ENCODE results near the gene GRIN1.
"Not testable (repeated sequence)": the region's sequence is repeated elsewhere in the genome, so short reads cannot be mapped to it uniquely, and the experiment has no call there.

The GRIN1 gene

DNA sequence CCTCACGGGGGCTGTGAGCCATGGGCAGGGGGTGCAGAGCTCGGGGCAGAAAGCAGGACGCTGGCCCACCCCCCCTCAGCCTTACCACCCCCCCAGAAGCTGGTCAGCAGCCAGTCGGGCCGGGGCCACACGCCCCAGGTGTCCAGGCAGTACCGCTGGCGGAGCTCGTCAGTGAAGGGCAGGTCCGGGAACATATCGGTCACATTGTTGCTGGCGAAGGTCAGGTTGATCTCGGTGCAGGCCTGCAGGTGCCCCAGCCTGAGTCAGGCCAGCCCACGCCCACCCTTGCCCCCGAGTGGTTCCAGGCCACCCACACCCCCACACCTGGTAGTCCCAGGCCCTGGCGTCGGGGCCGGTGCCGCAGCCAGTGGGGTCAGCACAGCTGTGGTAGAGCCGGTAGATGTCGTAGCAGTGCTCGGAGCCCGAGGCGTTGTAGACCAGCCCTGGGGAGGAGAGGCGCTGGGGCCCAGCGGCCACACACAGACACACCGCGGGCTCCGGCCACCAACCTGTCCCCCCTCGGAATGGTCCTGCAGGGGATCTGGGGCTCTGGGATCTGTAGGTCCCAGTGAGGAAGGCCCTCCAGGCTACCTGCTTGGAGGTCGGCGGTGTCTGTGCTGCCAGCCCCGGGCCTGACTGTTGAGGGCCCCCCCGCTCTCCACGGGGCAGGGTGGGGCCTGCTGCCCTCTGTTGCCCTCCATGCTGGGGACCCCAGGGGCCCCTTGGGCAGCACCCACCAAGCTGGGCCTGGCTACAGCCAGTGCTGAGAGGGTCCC, 27.0 kb upstream of the GRIN1 start:
- DNase-seq: no peak

DNA sequence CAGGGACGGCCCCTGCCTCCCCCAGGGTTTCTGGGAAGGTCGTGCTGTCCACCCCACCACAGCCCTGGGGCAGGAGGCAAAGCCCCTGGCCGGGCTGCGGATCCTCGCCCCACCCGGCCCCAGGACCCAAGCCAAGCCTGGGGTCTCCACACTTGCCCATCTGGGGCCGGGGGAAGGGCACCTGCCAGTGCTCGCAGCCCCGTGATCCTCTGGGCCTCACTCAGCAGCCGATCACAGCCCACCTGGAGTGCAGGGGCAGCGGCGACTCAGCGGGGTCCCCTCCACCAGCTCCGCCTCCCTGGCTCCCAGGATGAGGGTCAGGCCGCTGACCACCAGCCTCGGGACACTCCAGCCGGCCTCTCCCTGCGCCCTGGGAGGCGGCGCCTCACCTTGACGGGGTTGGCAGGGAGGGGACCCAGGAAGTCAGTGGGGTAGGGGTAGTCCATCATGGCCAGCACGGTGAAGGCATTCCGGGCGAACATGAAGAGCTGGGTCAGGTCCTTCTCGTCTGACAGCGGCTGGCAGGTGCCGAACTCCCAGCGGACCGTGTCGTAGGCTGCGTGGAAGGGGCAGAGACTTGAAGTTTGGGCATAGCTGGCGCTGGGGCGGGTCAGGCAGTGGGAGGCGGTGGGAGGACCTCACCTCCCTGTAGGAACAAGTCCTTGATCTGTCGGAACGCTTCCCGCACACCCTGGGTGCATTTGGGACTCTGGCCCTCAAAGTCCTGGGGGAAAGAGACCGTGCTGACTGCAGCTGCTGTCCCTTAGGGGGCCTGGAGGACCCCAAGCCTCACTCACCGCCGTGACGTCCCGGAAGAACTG, 26.2 kb upstream of the GRIN1 start:
- DNase-seq: no peak

DNA sequence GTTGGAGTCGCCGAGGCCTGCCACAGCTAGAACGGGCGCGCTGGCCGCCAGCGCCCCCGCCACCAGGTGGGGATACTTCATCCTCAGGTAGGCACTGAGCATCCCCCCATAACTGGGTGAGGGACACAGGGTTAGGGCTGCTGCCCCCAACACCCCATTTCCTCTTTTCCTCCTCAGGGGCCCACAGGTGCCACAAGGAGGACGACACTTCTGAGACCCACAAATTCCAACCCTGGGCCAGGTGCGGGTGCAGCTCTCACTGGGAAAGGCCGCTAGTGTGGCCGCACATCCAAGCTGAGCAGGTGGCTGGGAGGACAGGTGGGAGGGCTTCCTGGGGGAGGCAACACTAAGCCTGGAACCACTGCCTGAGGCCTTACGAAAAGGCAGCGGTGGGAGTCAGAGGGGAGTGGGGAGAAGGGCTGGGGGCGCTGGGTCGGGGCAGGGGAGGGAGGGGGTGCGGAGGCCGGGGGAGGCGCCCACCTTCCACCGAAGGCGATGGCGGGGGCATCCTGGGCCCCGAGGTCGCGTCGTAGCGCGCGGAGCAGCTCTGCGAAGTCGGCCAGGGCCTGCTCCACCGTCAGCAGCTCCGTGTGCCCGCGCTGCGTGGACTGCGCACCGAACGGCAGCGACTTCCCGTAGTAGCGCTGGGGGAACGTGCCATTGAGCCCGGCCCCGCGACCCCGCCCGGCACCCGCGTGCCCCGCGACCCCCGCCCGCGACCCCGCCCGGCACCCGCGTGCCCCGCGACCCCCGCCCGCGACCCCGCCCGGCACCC, 25.4 kb upstream of the GRIN1 start:
- DNase-seq: peak; percentile 55

DNA sequence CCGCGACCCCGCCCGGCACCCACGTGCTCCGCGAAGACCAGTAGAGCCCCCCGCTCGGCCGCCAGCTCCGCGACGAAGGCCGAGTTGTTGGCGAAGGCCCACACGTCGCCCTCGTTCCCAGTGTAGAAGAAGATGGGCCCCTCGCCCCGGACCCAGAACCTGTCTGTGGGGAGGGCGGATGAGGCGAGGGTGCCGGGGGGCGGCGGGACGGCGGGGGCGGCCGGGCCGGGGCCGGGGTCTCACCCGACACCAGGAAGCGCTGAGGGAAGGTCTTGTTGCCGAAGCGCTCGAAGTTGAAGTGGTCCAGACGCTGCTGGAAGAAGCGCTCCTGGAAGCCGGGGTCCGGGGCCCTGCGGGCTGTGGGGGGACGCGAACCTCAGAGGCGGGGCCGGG, 24.7 kb upstream of the GRIN1 start:
- no peak for DNase-seq

DNA sequence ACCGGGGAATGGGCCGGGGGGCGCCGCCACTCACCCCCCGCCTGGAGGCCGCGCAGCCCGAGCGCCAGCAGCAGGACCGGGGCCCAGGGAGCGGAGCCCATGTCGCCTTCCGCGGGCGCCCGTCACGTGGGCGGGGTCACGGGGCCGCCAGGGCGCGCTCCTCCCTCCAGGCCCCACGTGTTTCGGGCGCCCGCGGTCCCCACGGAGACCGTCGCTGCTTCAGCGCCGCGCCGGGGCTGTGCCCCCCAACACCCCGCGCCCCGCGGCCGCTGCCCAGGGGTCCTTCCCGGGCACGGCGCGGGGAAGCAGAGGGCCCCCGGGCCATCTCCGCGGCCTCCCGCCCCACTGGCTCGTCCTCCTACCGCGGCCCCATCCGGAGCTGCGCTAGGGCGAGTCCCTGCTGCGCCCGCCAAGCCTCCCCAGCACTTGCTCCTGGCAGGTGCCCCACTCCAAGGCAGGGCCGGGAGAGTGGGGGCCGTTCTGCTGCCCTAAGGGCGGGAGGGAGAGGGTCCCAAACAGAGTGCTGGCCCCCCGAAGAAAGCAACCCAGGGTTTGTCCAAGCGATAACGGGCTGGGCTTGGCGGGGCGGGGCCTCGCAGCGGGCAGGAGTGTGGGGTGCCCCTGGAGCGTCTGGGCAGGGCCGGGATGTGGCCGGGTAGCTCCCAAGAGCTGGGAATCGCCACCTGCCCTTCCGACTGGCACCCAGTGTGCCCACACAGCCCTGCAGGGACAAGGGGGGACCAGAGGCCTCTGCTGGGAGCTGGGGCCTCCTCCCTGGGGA, 24.2 kb upstream of the GRIN1 start, which contains the start of gene DPP7:
TSS of gene DPP7 (minus strand) at position 121 of the 781 bp plus-strand sequence. CDS start at position 101, 20 bp downstream.
- peak; percentile 87 for DNase-seq

DNA sequence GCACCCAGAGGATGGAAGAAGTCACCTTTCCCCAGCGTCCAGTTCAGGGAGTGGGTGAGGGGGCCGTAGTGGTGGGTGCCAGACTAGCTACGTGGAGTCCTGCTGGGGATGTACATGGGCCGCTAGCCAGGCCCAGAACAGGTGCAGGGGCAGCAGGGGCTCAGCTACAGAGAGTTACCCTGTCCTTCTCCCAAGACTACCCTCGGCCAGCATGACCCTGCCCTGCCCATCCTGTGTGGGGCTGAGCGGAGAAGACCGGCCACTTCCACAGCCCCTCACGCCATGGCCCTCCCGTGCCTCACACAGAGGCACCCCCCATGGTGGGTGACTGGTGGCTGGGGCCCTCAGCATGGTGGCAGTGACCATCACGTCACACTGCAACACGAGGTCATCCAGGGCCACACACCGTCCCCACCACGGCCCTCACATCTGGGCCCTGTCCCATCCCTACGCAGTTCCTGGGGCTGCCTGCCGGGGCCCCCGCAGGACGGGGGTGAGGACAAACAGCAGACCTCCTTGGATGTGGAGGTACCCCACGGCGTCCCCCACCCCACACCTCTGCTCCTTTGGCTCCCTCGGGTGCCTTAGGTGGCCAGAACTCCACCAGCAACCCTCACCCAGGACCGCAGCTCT, 23.4 kb upstream of the GRIN1 start:
- DNase-seq: no peak

DNA sequence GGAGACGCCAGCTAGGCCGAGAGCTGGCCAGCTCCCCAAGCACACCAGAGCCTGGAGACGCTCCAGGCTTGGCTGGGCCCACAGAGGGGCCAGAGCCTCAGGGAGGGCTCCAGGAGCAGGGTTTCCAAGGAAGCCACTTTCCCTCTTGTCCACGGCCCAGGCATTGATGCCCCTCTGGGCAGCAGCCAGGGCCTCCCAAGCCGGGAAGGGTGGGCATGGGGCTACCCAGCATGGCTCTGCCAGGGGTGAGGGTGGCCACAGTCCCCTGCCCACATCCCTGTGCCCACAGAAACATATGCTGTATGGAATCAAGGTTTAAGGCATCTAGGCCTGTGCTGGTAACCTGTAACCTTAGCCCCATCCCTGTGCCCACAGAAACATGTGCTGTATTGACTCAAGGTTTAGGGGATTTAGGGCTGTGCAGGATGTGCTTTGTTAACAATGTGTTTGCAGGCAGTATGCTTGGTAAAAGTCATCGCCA, 22.9 kb upstream of the GRIN1 start:
- no peak for DNase-seq

DNA sequence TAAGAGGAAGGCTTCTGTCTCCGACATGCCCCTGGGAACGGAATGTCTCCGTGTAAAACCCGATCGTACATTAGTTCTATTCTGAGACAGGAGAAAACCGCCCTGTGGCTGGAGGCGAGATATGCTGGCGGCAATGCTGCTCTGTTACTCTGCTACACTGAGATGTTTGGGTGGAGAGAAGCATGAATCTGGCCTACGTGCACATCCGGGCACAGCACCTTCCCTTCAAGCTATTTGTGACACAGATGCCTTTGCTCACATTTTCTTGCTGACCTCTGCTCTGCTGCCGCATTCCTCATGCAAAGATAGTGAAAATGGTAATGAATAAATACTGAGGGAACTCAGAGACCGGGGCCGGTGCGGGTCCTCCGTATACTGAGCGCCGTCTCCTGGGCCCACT, 22.2 kb upstream of the GRIN1 start:
- DNase-seq: no peak

DNA sequence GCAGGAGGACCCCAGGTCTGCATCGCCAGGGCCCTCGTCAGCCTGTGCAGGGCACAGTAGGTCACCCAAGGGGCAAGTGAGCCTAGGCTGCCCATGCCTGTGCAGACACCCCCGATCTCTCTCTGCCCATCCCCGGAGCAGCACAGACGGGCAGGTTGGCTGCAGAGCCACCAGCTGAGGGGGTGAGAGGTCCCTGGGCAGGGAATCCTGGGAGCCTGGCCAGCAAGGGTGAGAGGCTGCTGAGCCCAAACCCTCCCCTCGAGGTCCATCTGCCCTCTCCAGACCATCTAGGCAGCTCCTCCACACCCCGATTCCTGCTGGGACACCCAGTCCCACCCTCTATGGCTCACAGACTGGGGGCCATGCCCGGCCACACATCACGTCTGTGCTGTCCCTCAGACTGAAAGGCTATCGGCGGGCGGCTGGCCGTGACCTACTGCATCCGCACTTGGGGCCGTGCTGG, 21.7 kb upstream of the GRIN1 start:
- DNase-seq: no peak

DNA sequence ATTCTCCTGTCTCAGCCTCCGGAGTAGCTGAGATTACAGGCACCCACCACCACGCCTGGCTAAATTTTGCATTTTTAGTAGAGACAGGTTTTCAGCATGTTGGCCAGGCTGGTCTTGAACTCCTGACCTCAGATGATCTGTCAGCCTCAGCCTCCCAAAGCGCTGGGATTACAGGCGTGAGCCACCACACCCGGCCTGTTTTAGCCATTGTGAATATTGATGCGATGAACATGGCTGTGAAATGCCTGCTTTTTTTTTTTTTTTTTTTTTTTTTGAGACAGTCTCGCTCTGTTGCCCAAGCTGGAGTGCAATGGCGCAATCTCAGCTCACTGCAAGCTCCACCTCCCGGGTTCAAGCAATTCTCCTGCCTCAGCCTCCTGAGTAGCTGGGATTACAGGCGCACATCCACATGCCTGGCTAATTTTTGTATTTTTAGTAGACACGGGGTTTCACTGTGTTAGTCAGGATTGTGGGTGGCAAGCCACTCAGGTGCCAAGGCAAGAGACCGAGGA, 20.8 kb upstream of the GRIN1 start:
- DNase-seq: not testable (repeated sequence)

DNA sequence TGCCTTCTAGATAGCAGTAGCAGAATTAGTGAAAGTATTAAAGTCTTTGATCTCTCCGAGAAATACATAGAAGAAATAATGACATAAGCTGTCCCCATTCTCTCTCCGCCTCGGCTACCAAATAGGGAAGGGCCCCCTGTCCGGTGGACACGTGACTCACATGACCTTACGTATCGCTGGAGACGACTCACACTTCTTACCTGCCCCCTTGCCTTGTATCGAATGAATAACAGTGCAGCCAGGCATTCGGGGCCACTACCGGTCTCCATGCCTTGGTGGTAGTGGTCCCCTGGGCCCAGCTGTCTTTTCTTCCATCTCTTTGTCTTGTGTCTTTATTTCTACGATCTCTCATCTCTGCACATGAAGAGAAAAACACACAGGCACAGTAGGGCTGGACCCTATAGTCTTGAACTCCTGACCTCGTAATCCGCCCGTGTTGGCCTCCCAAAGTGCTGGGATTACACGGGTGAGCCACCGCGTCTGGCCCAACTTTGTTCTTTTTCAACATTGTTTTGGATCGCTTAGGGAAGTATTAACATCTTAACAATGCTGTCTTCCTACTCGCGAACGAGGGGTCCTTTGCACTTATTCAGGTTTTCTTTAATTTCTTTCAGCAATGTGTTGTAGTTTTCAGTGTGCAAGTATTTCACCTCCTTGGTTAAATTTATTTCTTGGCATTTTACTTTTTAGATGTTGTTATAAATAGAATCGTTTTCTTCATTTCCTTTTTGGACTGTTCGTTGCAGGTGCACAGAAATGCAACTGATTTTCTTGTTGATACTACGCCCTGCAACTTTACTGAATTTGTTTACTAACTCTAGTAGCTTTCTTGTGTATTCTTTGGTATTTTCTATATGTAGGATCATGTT, 16.8 kb upstream of the GRIN1 start:
- not testable (repeated sequence) for DNase-seq

DNA sequence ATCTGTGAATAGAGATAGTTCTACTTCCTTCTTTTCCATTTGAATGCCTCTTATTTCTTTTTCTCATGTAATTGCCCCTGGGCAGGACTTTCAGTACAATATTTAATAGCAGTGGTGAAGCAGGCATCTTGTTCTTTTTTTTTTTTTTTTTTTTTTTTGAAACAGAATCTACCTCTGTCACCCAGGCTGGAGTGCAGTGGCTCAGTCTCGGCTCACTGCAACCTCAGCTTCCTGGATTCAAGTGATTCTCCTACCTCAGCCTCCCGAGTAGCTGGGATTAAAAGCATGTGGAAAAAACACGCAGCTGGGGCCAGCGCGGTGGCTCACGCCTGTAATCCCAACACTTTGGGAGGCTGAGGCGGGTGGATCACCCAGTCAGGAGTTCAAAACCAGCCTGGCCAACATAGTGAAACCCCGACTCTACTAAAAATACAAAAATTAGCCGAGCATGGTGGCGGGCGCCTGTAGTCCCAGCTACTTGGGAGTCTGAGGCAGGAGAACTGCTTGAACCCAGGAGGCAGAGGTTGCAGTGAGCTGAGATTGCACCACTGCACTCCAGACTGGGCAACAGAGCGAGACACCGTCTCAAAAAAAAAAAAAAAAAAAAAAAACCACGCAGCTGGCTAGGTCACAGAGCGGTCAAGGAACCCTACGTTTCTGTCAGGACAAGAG, 16.0 kb upstream of the GRIN1 start:
- not testable (repeated sequence) for DNase-seq

DNA sequence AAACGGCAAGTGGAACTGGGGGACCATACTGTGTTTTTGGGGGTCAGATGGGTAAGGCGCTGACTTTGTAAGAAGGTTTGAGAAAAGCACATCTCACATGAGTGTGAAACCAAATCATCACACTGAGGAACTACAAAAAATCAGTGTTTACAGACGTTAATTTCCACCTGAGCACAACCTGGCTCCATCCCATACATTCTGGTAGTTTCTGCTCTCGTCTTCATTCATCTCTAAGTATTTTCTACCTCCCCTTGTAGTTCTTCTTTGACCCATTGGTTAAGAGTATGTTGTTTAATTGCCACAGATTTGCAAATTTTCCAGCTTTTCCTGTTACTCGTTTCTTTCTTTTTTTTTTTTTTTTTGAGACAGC, 15.5 kb upstream of the GRIN1 start:
- DNase-seq: no peak

DNA sequence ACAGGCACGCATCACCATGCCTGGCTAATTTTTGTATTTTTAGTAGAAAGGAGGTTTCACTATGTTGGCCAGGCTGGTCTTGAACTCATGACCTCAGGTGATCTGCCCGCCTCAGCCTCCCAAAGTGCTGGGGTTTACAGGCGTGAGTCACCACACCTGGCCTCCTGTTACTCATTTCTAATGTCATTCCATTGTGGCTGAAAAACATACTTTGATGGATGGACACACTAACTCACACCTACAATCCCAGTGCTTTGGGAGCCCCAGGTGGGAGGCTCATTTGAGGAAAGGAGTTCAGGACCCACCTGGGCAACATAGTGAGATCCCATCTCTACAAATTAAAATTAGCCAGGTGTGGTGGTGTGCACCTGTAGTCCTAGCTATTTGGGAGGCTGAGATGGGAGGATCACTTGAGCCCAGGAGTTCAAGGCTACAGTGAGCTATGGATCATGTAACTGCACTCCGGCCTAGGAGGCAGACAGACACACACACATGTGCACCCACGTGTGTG, 14.9 kb upstream of the GRIN1 start:
- DNase-seq: not testable (repeated sequence)

DNA sequence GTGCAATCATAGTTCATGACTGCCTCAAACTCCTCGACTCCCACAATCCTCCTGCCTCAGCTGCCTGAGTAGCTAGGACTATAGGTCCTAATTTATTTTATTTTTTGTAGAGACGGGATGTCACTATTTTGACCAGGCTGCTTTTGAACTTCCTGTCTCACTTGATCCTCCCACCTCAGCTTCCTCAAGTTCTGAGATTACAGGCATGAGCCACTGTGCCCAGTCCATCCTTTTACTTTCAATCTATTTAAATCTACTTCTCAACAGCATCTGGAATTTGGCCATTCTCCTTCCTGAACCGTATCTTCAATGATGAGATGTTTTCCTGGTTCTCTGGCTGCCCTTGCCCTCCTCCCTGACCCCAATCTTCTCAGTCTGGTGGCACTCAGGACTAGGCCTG, 12.2 kb upstream of the GRIN1 start:
- DNase-seq: no peak

DNA sequence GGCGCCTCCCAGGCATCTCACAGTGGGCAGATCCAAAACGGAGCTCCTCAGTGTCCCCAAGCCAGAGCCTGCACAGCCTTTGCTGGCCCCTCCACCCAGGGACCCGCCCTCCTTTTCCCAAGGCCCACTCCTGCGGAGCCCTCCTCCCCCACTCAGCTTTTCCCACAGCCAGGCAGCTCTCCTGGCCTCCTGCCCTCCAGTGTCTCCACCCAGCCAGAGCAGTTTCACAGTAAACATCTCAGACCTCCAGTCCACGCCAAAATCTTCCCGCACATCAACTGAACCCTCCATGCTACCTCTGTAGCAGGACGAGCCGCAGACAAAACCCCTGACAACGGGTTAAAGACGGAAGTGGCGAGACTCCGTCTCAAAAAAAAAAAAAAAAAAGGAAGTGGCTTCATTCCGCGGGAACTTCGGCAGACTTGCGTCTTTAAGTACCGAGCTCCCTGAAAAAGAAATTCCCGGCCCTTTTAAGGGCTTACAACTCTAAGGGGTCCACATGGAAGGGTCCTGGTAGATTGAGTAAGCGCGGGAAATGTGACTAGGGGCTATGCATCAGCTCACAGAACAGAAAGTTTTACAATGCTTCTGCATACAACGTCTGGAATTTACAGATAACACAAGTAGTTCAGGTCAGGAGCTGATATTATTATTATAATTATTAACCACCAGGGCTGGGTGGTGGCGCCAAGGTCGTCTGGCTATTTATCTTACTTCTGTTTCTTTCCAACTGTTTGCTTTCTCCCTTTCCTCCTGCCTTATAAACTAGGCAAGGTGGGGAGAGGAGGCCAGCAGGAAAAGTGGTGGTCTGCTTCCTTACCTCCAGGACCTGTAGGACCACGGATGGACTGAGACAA, 11.4 kb upstream of the GRIN1 start:
- peak; percentile 60 for DNase-seq

DNA sequence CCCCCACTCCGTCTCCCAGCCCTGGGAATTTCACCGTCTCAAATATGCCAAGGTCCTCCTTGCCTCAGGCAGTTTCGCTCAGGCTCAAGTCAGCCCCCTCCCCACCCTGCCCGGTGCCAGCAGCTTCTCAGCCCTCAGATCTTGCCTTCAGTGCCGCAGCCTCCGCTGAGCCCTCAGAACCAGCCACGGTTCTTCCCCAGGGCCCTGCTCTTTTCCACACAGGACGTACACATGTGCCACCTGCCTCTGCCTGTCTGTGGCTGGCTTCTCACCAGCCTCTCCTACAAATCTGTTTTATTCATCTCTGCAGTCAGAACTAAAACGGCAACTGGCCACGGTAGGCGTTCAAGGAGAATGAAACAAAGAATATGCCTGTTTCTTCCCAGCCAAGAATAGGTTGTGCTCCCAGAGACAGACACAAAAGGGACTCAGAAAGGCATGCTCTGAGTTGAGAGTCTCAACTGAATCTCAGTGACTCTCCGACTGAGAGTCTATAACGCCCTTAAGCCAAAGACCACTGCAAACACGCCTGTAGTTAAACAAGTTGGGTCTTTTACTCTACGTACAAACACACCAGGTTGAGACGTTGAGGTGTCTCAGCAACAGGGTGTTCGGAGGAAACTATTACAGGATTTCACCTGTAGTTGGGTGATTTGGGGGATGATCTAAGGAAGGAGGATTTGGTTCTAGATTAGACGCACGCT, 10.6 kb upstream of the GRIN1 start:
- DNase-seq: peak; percentile 27

DNA sequence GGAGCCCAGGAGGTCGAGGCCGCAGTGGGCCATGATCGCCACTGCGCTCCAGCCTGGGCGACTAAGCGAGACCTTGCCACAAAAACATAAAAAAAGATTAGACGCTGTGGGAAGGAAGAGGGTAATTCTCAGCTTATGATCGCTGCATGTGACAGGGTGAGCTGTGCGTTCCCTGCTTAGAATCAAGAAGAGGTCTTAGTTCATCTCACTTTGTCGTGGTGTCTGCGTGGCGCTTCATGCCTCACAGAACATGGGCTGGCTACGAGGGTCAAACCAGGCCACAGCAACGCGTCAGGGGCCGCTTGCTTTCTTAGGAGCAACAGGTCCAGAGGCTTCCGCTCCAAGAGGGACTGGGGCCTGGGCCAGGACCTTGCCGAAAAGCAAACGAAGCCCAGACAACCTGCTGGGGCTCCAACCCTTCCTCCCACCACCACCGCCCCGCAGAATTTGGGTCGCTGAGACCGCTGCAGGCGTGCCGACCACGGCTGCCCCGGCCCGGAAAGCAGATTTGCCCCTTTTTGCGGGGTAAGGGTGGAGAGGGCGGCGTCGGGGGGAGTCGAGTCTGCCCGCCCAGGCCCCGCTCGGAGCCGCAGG, 10.0 kb upstream of the GRIN1 start:
- no peak for DNase-seq
